Caco-2 (cell line): ENCODE measurements around the gene DRD4. TPM values are rescaled to one million over a fixed set of nuclear protein-coding genes. Genes with fewer than 3 reads are reported as not detected.

Experiments used
- BruUV-seq: library from RNA; stranded (reverse); fragments of 400-500 nt; replicated peaks from 2 replicates; lab custom pipeline; 2021; lab: Mats Ljungman, UMichigan
- CTCF ChIA-PET: fragments of 300-600 bp; sonication (Branson Sonifier 250); formaldehyde crosslinking; loops from one replicate; lab custom pipeline; 2022; ENCODE audit warnings: antibody characterized with exemption; lab: Charles Lee
- POLR2A ChIA-PET: fragments of 300-600 bp; sonication (Branson Sonifier 250); formaldehyde crosslinking; loops from one replicate; lab custom pipeline; 2022; ENCODE audit warnings: antibody characterized with exemption; lab: Charles Lee
- DNase-seq, 2 experiments: peaks; one replicate each; pipeline versions ENCODE4 v3.0.0 to v3.0.0-alpha.2; 2020 to 2022
- H3K27me3 ChIP-seq: replicated peaks from 2 replicates; pipeline ENCODE4 v1.6.0; 2011; ENCODE audit warnings: low read length; ENCODE audit not compliant: control insufficient read depth, insufficient read depth
- H3K36me3 ChIP-seq: 2 replicates; pipeline ENCODE4 v1.5.1; 2011; ENCODE audit warnings: low read length; ENCODE audit not compliant: control insufficient read depth, insufficient read depth
- H3K4me1 ChIP-seq: fragments of 250-450 bp; sonication (Bioruptor Pico); 2 replicates; pipeline ENCODE4 v1.5.1; 2020; ENCODE audit warnings: mild to moderate bottlenecking
- H3K4me3 ChIP-seq: 2 replicates; pipeline ENCODE4 v1.5.1; 2011; ENCODE audit warnings: low read depth, mild to moderate bottlenecking, control low read depth, low read length
- H3K9me3 ChIP-seq: fragments of 250-450 bp; sonication (Bioruptor Pico); 2 replicates; pipeline ENCODE4 v1.5.1; 2020; ENCODE audit warnings: mild to moderate bottlenecking, moderate library complexity
- H3K27ac Mint-ChIP-seq: one replicate; pipeline ENCODE4 v1.8.0; 2022; ENCODE audit warnings: mixed read lengths; ENCODE audit not compliant: unreplicated experiment
- H3K27me3 Mint-ChIP-seq: one replicate; pipeline ENCODE4 v1.8.0; 2022; ENCODE audit warnings: mixed read lengths; ENCODE audit not compliant: insufficient read depth, unreplicated experiment
- H3K36me3 Mint-ChIP-seq: one replicate; pipeline ENCODE4 v1.8.0; 2022; ENCODE audit warnings: mild to moderate bottlenecking, mixed read lengths; ENCODE audit not compliant: insufficient read depth, unreplicated experiment
- H3K4me1 Mint-ChIP-seq: one replicate; pipeline ENCODE4 v1.8.0; 2022; ENCODE audit warnings: low read depth, mixed read lengths; ENCODE audit not compliant: unreplicated experiment
- H3K4me3 Mint-ChIP-seq: one replicate; pipeline ENCODE4 v1.8.0; 2022; ENCODE audit warnings: mild to moderate bottlenecking, moderate library complexity, mixed read lengths; ENCODE audit not compliant: unreplicated experiment
- H3K9me3 Mint-ChIP-seq: one replicate; pipeline ENCODE4 v1.8.0; 2022; ENCODE audit warnings: mixed read lengths; ENCODE audit not compliant: unreplicated experiment
- CTCF ChIP-seq, 2 experiments: fragments of 200-600 bp in 1 of 2; IDR thresholded peaks; 1 replicate in 1 of 2; 2 replicates in 1 of 2; pipeline versions ENCODE4 v1.5.1 to v1.8.0; 2011 to 2022; ENCODE audit warnings: antibody characterized with exemption in 1 of 2, control low read depth in 1 of 2, inconsistent platforms in 1 of 2, low read depth in 1 of 2, low read length in 1 of 2, mild to moderate bottlenecking in 1 of 2, moderate library complexity in 1 of 2; ENCODE audit not compliant: insufficient read depth in 1 of 2, severe bottlenecking in 1 of 2, unreplicated experiment in 1 of 2
- intact Hi-C: fragments of 100-400 bp; cut with micrococcal nuclease; formaldehyde crosslinking; loops from one replicate; pipeline ENCODE4 v1.10.0; 2022; ENCODE audit not compliant: unreplicated experiment
- total RNA-seq: library from RNA; stranded (reverse); gene quantifications from 2 replicates; pipeline ENCODE4 v1.2.3, GENCODE V29; 2022

Gene DRD4
- total RNA-seq, 1 experiment from 2014 or later, result 1.0 TPM

- no peak for TF ChIP-seq CTCF (IDR thresholded peaks at IDR 0.05; ENCODE audit: insufficient read depth in 1 of 2, low read depth in 1 of 2, low read length in 1 of 2, severe bottlenecking in 1 of 2, unreplicated experiment in 1 of 2)
- BruUV-seq, result no TSS peak
- peak overlapping the region; percentile 36 for H3K27ac Mint-ChIP-seq
- ChIA-PET POLR2A (no interaction called here), CTCF (no interaction called here)
- H3K9me3 Mint-ChIP-seq, result peaks cover 11% of the 10 kb centered on the region
- H3K27me3 ChIP-seq, result no peaks in the 10 kb centered on the region
- no peak for DNase-seq
- peaks cover 25% of the 10 kb centered on the region for H3K4me1 ChIP-seq
- H3K4me3 ChIP-seq, result no peak overlapping the region
- intact Hi-C loops, result no loop called here
- no peaks in the 10 kb centered on the region for H3K9me3 ChIP-seq
- no peaks in the 10 kb centered on the region for H3K36me3 ChIP-seq
- H3K27me3 Mint-ChIP-seq, result no peaks in the 10 kb centered on the region
- H3K4me3 Mint-ChIP-seq, result peak overlapping the region; percentile 12
- H3K4me1 Mint-ChIP-seq, result peaks cover 20% of the 10 kb centered on the region
- H3K36me3 Mint-ChIP-seq, result peaks cover 32% of the 10 kb centered on the region
These were observed 9.0 kb upstream of the DRD4 start for GRCh38 chr11:628056-628455.

GRCh38 chr11:629237-629583 lies 7.9 kb upstream of the DRD4 start:
- peaks cover 20% of the 10 kb centered on the region for H3K4me1 Mint-ChIP-seq
- Histone ChIP-seq H3K27me3 (no peaks in the 10 kb centered on the region), H3K4me1 (peaks cover 20% of the 10 kb centered on the region), H3K4me3 (no peak overlapping the region), H3K36me3 (no peaks in the 10 kb centered on the region), H3K9me3 (no peaks in the 10 kb centered on the region)
- intact Hi-C loops, result no loop called here
- no TSS peak for BruUV-seq
- ChIA-PET POLR2A (no interaction called here), CTCF (no interaction called here)
- H3K27ac Mint-ChIP-seq, result peak overlapping the region; percentile 36
- TF ChIP-seq CTCF (IDR thresholded peaks at IDR 0.05; ENCODE audit: insufficient read depth in 1 of 2, low read depth in 1 of 2, low read length in 1 of 2, severe bottlenecking in 1 of 2, unreplicated experiment in 1 of 2), result no peak
- peaks cover 11% of the 10 kb centered on the region for H3K9me3 Mint-ChIP-seq
- no peak overlapping the region for H3K4me3 Mint-ChIP-seq
- H3K27me3 Mint-ChIP-seq, result no peaks in the 10 kb centered on the region
- DNase-seq, result no peak
- peaks cover 27% of the 10 kb centered on the region for H3K36me3 Mint-ChIP-seq

DNA sequence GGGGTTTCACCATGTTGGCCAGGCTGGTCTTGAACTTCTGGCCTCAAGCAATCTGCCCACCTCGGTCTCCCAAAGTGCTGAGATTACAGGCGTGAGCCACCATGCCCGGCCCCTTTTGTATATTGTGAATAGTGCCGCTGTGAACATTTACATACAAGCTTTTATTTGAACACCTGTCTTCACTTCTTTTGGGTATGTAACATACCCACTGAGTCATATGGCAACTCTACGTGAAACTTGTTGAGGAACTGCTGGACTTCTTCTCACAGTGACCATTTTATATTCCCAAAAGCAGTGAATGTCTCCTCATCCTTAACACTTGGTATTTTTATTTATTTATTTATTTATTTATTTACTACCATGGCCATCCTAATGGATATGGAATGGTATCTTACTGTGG lies 6.2 kb upstream of the DRD4 start:
- Mint-ChIP-seq H3K4me3 (no peak overlapping the region), H3K27ac (no peak overlapping the region), H3K27me3 (no peaks in the 10 kb centered on the region), H3K9me3 (peaks cover 11% of the 10 kb centered on the region), H3K36me3 (peaks cover 13% of the 10 kb centered on the region), H3K4me1 (peaks cover 20% of the 10 kb centered on the region)
- Histone ChIP-seq H3K27me3 (no peaks in the 10 kb centered on the region), H3K4me3 (no peak overlapping the region), H3K4me1 (peaks cover 6% of the 10 kb centered on the region), H3K9me3 (no peaks in the 10 kb centered on the region), H3K36me3 (no peaks in the 10 kb centered on the region)
- POLR2A ChIA-PET, result no interaction called here
- no TSS peak for BruUV-seq
- CTCF ChIA-PET, result no interaction called here
- intact Hi-C loops, result no loop called here
- no peak for DNase-seq
- no peak for TF ChIP-seq CTCF (IDR thresholded peaks at IDR 0.05; ENCODE audit: insufficient read depth in 1 of 2, low read depth in 1 of 2, low read length in 1 of 2, severe bottlenecking in 1 of 2, unreplicated experiment in 1 of 2)
